OCI-LY1 (cell line): Measurements from ENCODE around the gene RNF144B.

Experiments used
- CTCF ChIP-seq: fragments of 200-600 bp; sonication (generic), shearing (Covaris generic); IDR thresholded peaks from 2 replicates; pipeline ENCODE4 v1.5.1; 2017; ENCODE audit warnings: mild to moderate bottlenecking, antibody characterized with exemption, low read length, moderate library complexity, mixed read lengths
- EZH2 ChIP-seq: fragments of 200-600 bp; sonication (generic), shearing (Covaris generic); IDR thresholded peaks from 2 replicates; pipeline ENCODE4 v1.8.0; 2017; ENCODE audit warnings: borderline replicate concordance, mixed run types, mild to moderate bottlenecking, antibody characterized with exemption, low read length, moderate library complexity, mixed read lengths

DNA sequence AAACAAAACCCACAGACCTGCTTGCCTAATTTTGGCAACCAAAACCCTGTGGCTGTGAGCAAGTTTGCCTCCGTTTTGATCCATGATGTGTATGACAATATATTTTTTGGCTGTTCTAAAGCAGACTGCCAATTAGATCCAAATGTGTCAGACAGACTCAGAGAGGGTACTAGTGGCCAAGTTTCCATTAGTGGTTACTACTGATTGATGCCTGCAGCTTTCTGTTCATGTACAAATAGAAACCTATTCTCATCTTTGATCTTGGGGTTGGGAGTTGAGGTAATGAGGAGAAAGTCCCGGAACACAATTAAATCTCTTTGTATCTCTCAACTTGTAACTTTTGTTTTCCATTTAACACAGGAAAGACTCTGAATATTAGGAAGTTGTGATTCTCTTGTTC is 100.9 kb downstream of the RNF144B start:
- TF ChIP-seq CTCF (no peak), EZH2 (no peak)
